SK-N-MC (cell line): ENCODE data around the gene TBC1D24.

Source experiments
- EZH2 ChIP-seq: fragments of 200-600 bp; sonication (generic); IDR thresholded peaks from one replicate; pipeline ENCODE4 v1.6.1; 2017; ENCODE audit warnings: antibody characterized with exemption
- FOXP2 ChIP-seq: optimal IDR thresholded peaks from 2 replicates; pipeline ENCODE3; 2011; ENCODE audit warnings: mild to moderate bottlenecking, moderate library complexity; ENCODE audit not compliant: insufficient read depth; ENCODE audit errors: extremely low read length, control extremely low read depth
- POLR2AphosphoS5 ChIP-seq: IDR thresholded peaks from 2 replicates; pipeline ENCODE4 v1.6.1; 2012; ENCODE audit warnings: mild to moderate bottlenecking, low read depth, low read length, borderline replicate concordance

DNA sequence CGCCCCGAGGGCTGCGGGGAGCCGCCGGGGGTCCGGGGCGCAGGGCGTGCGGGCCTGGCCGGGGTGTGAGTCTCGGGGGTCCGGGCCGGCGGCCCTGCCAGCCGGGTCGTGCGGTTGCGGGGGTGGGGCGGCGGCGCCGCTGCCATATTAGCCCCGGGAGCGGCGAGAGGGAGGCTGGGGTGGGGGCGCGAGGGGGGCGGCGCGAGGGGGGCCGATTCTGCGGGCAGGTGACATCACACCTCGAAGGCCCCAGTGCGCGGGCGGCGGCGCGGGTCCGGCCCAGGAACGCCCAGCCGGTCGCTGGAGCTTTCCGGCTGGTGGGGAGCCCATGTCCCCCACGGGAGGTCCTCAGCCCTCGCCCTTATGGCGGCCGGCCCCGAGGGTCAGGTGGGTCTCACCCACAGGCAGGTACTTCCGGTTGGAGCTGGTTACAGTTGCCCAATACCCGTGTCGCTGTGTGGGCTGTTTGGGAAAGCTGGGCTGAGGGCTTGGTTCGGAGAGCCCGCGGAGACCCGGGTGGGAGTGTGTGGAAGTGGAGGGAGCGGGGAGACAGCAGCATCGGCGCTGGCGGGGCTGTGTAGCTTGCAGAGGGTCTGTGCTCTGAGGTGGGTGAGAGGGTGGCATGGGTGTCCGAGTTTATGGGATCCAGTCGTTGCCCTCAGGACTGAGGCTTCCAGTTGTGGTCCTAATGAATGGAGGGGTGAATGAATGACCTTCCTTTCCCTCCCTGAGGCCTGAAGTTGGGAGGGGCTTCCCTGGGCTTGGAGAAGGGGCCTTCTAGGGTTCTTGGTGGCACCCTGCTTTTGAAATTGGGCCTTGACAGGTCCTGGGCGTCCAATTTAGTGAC lies 39.6 kb downstream of the TBC1D24 start:
- TF ChIP-seq EZH2 (no peak), POLR2AphosphoS5 (no peak), FOXP2 (no peak)
